Left lung (tissue), 10 donors: ENCODE data around the gene TOX2. TPM values are rescaled to one million over a fixed set of nuclear protein-coding genes. Genes with fewer than 3 reads are reported as not detected.

ENCODE experiments used
- ATAC-seq: fragments of 200-7000 bp; cut with Tn5 transposase; one replicate; pipeline ENCODE4 v1.9.1; 2020; ENCODE audit warnings: moderate library complexity
- DNase-seq, 4 donors: peaks; one replicate each; pipeline ENCODE4 v3.0.0-alpha.2; 2013 to 2020
- H3K27ac ChIP-seq, 2 donors: fragments of 200-600 bp; sonication (generic) in 1 of 2; one replicate each; pipeline versions ENCODE4 v1.5.0 to v1.8.0; 2020 to 2021
- H3K27me3 ChIP-seq, 2 donors: fragments of 200-600 bp; sonication (generic) in 1 of 2; one replicate each; pipeline versions ENCODE4 v1.5.0 to v1.8.0; 2020 to 2021
- H3K36me3 ChIP-seq, 2 donors: fragments of 200-600 bp; sonication (generic) in 1 of 2; one replicate each; pipeline versions ENCODE4 v1.5.0 to v1.8.0; 2020 to 2021
- H3K4me1 ChIP-seq, 2 donors: fragments of 200-600 bp; one replicate each; pipeline ENCODE4 v1.8.0; 2021
- H3K4me3 ChIP-seq, 2 donors: fragments of 200-600 bp; sonication (generic) in 1 of 2; one replicate each; pipeline versions ENCODE4 v1.5.0 to v1.8.0; 2020 to 2021; ENCODE audit warnings: mild to moderate bottlenecking in 1 of 2
- H3K9me3 ChIP-seq, 2 donors: fragments of 200-600 bp; sonication (generic) in 1 of 2; one replicate each; pipeline versions ENCODE4 v1.5.0 to v1.8.0; 2020 to 2021
- CTCF ChIP-seq, 2 donors: fragments of 200-600 bp; sonication (generic) in 1 of 2; IDR thresholded peaks; one replicate each; pipeline versions ENCODE4 v1.5.0 to v1.8.0; 2021; ENCODE audit warnings: antibody characterized with exemption in 2 of 2
- intact Hi-C, 2 donors: fragments of 100-400 bp; cut with DNase I; formaldehyde crosslinking; loops; one replicate each; pipeline versions ENCODE4 v1.11.2 to v1.14.2; 2022
- polyA plus RNA-seq, 6 donors: library from polyadenylated mRNA; unstranded; fragments of 120-200 nt; gene quantifications; one replicate each; pipeline ENCODE4 v1.2.1, GENCODE V29; 2013; ENCODE audit not compliant: insufficient read length in 6 of 6
- total RNA-seq, 2 donors: library from RNA; stranded (reverse); fragmentation: NEBNext Ultra II Directional; extraction: Animal tissue kit (Norgen Biotek cat#: 25700); gene quantifications; one replicate each; pipeline ENCODE4 v1.2.1, GENCODE V29; 2021
- donor health status: DM: no; HTN: yes; CAD: no.
- donor health status: DM: no; HTN: no; CAD: no.

The TOX2 gene
- total and polyA plus RNA-seq, 8 donors = 14.5 to 61.1 (median 41.3) TPM

- TF ChIP-seq CTCF (IDR thresholded peaks at IDR 0.05) = no peak
- ATAC-seq (no peak), DNase-seq (no peak)
These were observed 91.0 kb downstream of the TOX2 start for GRCh38 chr20:44005661-44006060.

DNA sequence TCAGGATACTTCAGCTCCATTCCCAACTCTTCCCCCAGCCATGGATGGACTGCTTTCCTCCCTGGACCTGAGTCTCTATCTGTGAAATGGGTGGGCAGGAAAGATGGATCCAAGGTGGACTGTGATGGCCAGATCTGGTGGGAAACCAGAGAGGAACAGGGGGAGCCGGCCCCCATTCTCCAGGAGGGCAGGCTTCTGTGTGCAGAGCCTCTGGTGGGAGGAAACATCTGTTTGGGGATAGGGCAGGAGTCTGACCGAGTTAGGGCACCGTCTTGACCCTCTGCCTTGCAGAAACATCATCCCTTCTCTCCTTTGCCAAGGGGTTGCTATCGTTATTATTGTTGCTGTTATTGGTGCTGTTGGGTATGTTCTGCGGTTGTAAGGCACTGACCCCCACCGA lies 91.5 kb downstream of the TOX2 start:
- H3K4me3 ChIP-seq = no peak overlapping the region
- no peaks in the 10 kb centered on the region for H3K4me1 ChIP-seq
- peaks cover 0 to 4% of the 10 kb centered on the region in 2 donors for H3K36me3 ChIP-seq
- intact Hi-C loops = no loop called here
- no peaks in the 10 kb centered on the region for H3K9me3 ChIP-seq
- peaks cover 0 to 8% of the 10 kb centered on the region in 2 donors for H3K27me3 ChIP-seq
- H3K27ac ChIP-seq = no peak overlapping the region
- TF ChIP-seq CTCF (IDR thresholded peaks at IDR 0.05) = no peak
- DNase-seq (no peak), ATAC-seq (no peak)

More at GRCh38 chr20:44005661-44006060, 91.0 kb downstream of the TOX2 start:
- intact Hi-C loops = no loop called here
- Histone ChIP-seq H3K4me1 (no peaks in the 10 kb centered on the region), H3K36me3 (peaks cover 0 to 4% of the 10 kb centered on the region in 2 donors), H3K27ac (no peak overlapping the region), H3K27me3 (peaks cover 0 to 6% of the 10 kb centered on the region in 2 donors), H3K4me3 (no peak overlapping the region), H3K9me3 (no peaks in the 10 kb centered on the region)

DNA sequence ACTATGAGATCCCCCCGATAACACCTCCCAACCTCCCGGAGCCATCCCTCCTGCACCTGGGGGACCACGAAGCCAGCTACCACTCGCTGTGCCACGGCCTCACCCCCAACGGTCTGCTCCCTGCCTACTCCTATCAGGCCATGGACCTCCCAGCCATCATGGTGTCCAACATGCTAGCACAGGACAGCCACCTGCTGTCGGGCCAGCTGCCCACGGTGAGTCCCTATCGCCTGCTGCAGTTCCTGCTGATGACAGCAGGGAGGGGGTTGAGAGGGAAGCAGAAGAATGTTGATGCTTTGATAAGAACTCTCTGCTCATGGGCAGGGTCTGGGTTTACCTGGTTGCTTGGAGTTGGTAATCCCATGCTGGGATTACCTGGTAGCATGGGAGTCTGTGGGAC lies 91.9 kb downstream of the TOX2 start:
- ATAC-seq (no peak), DNase-seq (no peak)
- intact Hi-C loops = no loop called here
- no peak for TF ChIP-seq CTCF (IDR thresholded peaks at IDR 0.05)
- Histone ChIP-seq H3K27ac (no peak overlapping the region), H3K4me3 (no peak overlapping the region), H3K9me3 (no peaks in the 10 kb centered on the region), H3K27me3 (peaks cover 0 to 8% of the 10 kb centered on the region in 2 donors), H3K4me1 (no peaks in the 10 kb centered on the region), H3K36me3 (peaks cover 0 to 4% of the 10 kb centered on the region in 2 donors)

DNA sequence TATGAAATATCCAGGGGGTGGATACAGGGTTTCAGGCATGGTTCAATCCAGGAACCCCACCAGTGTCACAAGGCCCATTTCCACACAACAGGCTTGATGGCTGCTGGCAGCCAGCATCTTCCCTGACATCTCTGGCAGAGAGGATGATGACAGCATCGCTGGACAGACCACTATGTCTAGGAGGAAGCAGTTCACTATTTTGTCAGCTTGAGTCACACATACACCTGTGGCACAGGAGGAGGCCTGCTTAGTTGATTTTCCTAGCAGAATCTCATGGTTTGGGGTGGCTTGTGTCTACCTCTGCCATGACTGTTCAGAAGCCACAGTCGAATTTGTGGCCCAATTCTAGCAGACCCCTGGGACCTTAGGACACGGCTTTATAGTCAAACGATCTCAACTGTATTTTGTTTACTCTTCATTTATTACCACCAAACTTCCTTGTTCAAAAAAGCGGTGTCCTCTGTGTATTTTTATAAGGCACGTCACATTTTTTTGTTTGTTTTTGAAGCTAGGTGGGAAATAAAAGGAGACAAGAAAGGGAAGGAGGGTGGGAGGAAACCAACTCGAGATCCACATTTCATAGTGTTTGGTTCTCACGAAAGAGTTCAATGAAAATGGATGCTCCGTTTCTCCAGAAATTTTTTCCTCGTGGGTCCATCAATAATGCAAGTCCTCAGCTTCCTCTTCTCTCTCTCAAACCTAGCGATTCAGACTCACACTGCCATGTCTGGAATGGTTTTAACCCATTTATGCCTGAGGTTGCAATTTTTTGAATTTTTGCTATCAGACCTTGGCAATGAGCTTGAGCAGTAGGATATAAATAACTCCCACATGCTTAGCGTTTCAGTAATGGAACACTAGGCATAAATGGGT lies 94.4 kb downstream of the TOX2 start:
- no peak for DNase-seq
- TF ChIP-seq CTCF (IDR thresholded peaks at IDR 0.05) = no peak
- intact Hi-C loops = no loop called here
- no peak for ATAC-seq
- Histone ChIP-seq H3K27me3 (peaks cover 0 to 8% of the 10 kb centered on the region in 2 donors), H3K36me3 (peaks cover 0 to 4% of the 10 kb centered on the region in 2 donors), H3K4me3 (no peak overlapping the region), H3K27ac (no peak overlapping the region), H3K4me1 (peaks cover 0 to under 1% of the 10 kb centered on the region in 2 donors), H3K9me3 (no peaks in the 10 kb centered on the region)

- ATAC-seq (no peak), DNase-seq (no peak)
- Histone ChIP-seq H3K4me3 (no peak overlapping the region), H3K4me1 (peaks cover 0 to 6% of the 10 kb centered on the region in 2 donors), H3K9me3 (no peaks in the 10 kb centered on the region), H3K27me3 (peaks cover 0 to 8% of the 10 kb centered on the region in 2 donors), H3K27ac (no peak overlapping the region), H3K36me3 (peaks cover 0 to 4% of the 10 kb centered on the region in 2 donors)
- TF ChIP-seq CTCF (IDR thresholded peaks at IDR 0.05) = no peak
- intact Hi-C loops = no loop called here
These were observed 95.0 kb downstream of the TOX2 start for GRCh38 chr20:44009679-44009992.
